HepG2 (cell line): Measurements from ENCODE around the gene MYH9. TPM values are rescaled to one million over a fixed set of nuclear protein-coding genes. Genes with fewer than 3 reads are reported as not detected.

Experiments used
- ATAC-seq: fragments of 200-7000 bp; cut with Tn5 transposase; 3 replicates; pipeline ENCODE4 v1.9.1; 2020; ENCODE audit warnings: mild to moderate bottlenecking, moderate library complexity
- BruUV-seq: library from RNA; stranded (reverse); fragments of 400-500 nt; replicated peaks from 2 replicates; lab custom pipeline; 2021; lab: Mats Ljungman, UMichigan
- CTCF ChIA-PET: fragments of 300-600 bp; formaldehyde crosslinking; extraction: SDS; loops from one replicate; lab custom pipeline; 2021; ENCODE audit warnings: low total read pairs, inconsistent platforms, low intra/inter-chr PET ratio; lab: Yijun Ruan, JAX
- POLR2A ChIA-PET: fragments of 350-600 bp; sonication (Branson Sonifier 250); formaldehyde crosslinking; loops from one replicate; lab custom pipeline; 2020; ENCODE audit warnings: antibody characterized with exemption, inconsistent platforms; lab: Yijun Ruan, JAX
- DNase-seq: peaks from one replicate; pipeline ENCODE4 v3.0.0-alpha.2; 2015; ENCODE audit warnings: low spot score
- FAIRE-seq: peaks from 3 replicates; lab custom pipeline; 2011; peaks lifted over from hg19 to GRCh38; lab: Jason Lieb, UNC
- H2AFZ ChIP-seq: one replicate; pipeline ENCODE4 v1.6.1; 2011; ENCODE audit warnings: low read length, inconsistent platforms
- H3K27ac ChIP-seq: fragments of 300-600 bp; 3 replicates; pipeline ENCODE4 v1.8.0; 2011; ENCODE audit warnings: mixed run types, mild to moderate bottlenecking, mixed read lengths, low read length, inconsistent platforms; ENCODE audit not compliant: insufficient read depth; ENCODE audit errors: extremely low read length
- H3K27me3 ChIP-seq, 2 experiments: fragments of 200-600 bp in 1 of 2; 2 replicates in 1 of 2; 3 replicates in 1 of 2; pipeline versions ENCODE4 v1.6.0 to v1.8.0; 2011; ENCODE audit warnings: low read length in 2 of 2, mild to moderate bottlenecking in 2 of 2, moderate library complexity in 2 of 2, inconsistent platforms in 1 of 2; ENCODE audit not compliant: insufficient read depth in 2 of 2, control insufficient read depth in 1 of 2
- H3K36me3 ChIP-seq, 2 experiments: fragments of 200-600 bp in 1 of 2; replicated peaks in 1 of 2; 2 replicates in 1 of 2; 3 replicates in 1 of 2; pipeline versions ENCODE4 v1.5.1 to v1.8.0; 2011; ENCODE audit warnings: low read length in 2 of 2, inconsistent platforms in 1 of 2; ENCODE audit not compliant: insufficient read depth in 2 of 2, control insufficient read depth in 1 of 2
- H3K4me1 ChIP-seq: 2 replicates; pipeline ENCODE4 v1.5.1; 2012; ENCODE audit warnings: low read length, inconsistent platforms; ENCODE audit not compliant: insufficient read depth
- H3K4me2 ChIP-seq: 2 replicates; pipeline ENCODE4 v1.6.0; 2011; ENCODE audit warnings: low read depth, low read length, inconsistent platforms
- H3K4me3 ChIP-seq, 3 experiments: fragments of 200-600 bp in 1 of 3; sonication (generic), shearing (Covaris generic) in 1 of 3; replicated peaks in 1 of 3; 2 replicates each; pipeline ENCODE4 v1.5.1; 2011 to 2016; ENCODE audit warnings: low read length in 3 of 3, inconsistent platforms in 2 of 3, low read depth in 2 of 3, mild to moderate bottlenecking in 2 of 3, control low read depth in 1 of 3, mixed read lengths in 1 of 3; ENCODE audit not compliant: insufficient read depth in 1 of 3
- H3K79me2 ChIP-seq: one replicate; pipeline ENCODE4 v1.6.1; 2011; ENCODE audit warnings: low read length, inconsistent platforms; ENCODE audit not compliant: insufficient read depth
- H3K9ac ChIP-seq: 2 replicates; pipeline ENCODE4 v1.6.0; 2011; ENCODE audit warnings: mild to moderate bottlenecking, low read depth, low read length, inconsistent platforms; ENCODE audit not compliant: insufficient read depth
- H3K9me3 ChIP-seq: 2 replicates; pipeline ENCODE4 v1.5.1; 2012; ENCODE audit warnings: mild to moderate bottlenecking, low read length
- H4K20me1 ChIP-seq: 2 replicates; pipeline ENCODE4 v1.6.0; 2011; ENCODE audit warnings: inconsistent platforms, mild to moderate bottlenecking, low read length, moderate library complexity; ENCODE audit not compliant: insufficient read depth
- CENPT ChIP-seq: sonication (generic); formaldehyde crosslinking; IDR thresholded peaks from 2 replicates; pipeline ENCODE4 v1.8.0; 2022; ENCODE audit warnings: low read depth, mild to moderate bottlenecking, moderate library complexity, missing genetic modification reagents
- KDM4B ChIP-seq: sonication (generic); formaldehyde crosslinking; IDR thresholded peaks from 2 replicates; pipeline ENCODE4 v1.4.0; 2020; ENCODE audit warnings: missing genetic modification reagents
- SETDB1 ChIP-seq: sonication (generic); formaldehyde crosslinking; IDR thresholded peaks from 2 replicates; pipeline ENCODE4 v1.5.1; 2020; ENCODE audit warnings: missing genetic modification reagents, mild to moderate bottlenecking, borderline replicate concordance
- ZNF138 ChIP-seq: sonication (generic); formaldehyde crosslinking; IDR thresholded peaks from 2 replicates; pipeline ENCODE4 v1.5.0; 2020; ENCODE audit warnings: mild to moderate bottlenecking, low read depth, missing genetic modification reagents
- ZNF496 ChIP-seq: sonication (generic); formaldehyde crosslinking; IDR thresholded peaks from 2 replicates; pipeline ENCODE4 v1.8.1; 2023; ENCODE audit warnings: mild to moderate bottlenecking, moderate library complexity, missing genetic modification reagents; ENCODE audit not compliant: insufficient replicate concordance
- ZNF788 ChIP-seq: sonication (generic); formaldehyde crosslinking; IDR thresholded peaks from 2 replicates; pipeline ENCODE4 v1.5.0; 2020; ENCODE audit warnings: mild to moderate bottlenecking, missing genetic modification reagents, borderline replicate concordance
- ZSCAN25 ChIP-seq: sonication (generic); formaldehyde crosslinking; IDR thresholded peaks from 2 replicates; pipeline ENCODE4 v1.8.0; 2022; ENCODE audit warnings: mild to moderate bottlenecking, missing genetic modification reagents
- WGBS: methylation state at CpG from one replicate; pipeline ENCODE4 v1.1.6; 2017; ENCODE audit warnings: low lambda C conversion rate; 5-methylcytosine and 5-hydroxymethylcytosine counted together
- in situ Hi-C: cut with HindIII; loops from 2 replicates; pipeline ENCODE4 v1.10.0; 2017; ENCODE audit warnings: low pct_unique_long_range_greater_than_20kb; ENCODE audit not compliant: extremely low pct_ligation_motif_present
- intact Hi-C: fragments of 100-400 bp; cut with micrococcal nuclease; formaldehyde crosslinking; loops from one replicate; pipeline ENCODE4 v1.10.0; 2022; ENCODE audit not compliant: unreplicated experiment
- polyA plus RNA-seq, 8 experiments: library from polyadenylated mRNA; depleted of rRNA in 3 of 8; stranded (reverse) in 7 of 8; unstranded in 1 of 8; fragments of >200 nt; fragmentation: Illumina TruSeq in 4 of 8; extraction: Trizol in 4 of 8; gene quantifications; 2 replicates each; pipeline versions ENCODE4 v1.2.1 to v1.2.3, GENCODE V29; 2011 to 2016; ENCODE audit warnings: low read depth in 4 of 8, missing spikeins in 1 of 8, mixed read lengths in 1 of 8; ENCODE audit not compliant: insufficient read depth in 1 of 8
- total RNA-seq, 5 experiments: library from RNA; depleted of rRNA; stranded (reverse); fragments of >200 nt; fragmentation: Illumina TruSeq; extraction: Trizol; gene quantifications; 2 replicates each; pipeline ENCODE4 v1.2.3, GENCODE V29; 2016; ENCODE audit warnings: low read depth in 1 of 5
- TF ChIP-seq, protein P1 (sequence below): sonication (generic); formaldehyde crosslinking; IDR thresholded peaks from 2 replicates; pipeline ENCODE4 v1.5.1; 2020; ENCODE audit warnings: mild to moderate bottlenecking, missing genetic modification reagents, moderate library complexity
- TF ChIP-seq, protein P2 (sequence below): sonication (generic); formaldehyde crosslinking; IDR thresholded peaks from 2 replicates; pipeline ENCODE4 v1.8.1; 2022; ENCODE audit warnings: low read depth, mild to moderate bottlenecking, missing genetic modification reagents
- TF ChIP-seq, protein P3 (sequence below): IDR thresholded peaks from 2 replicates; pipeline ENCODE4 v1.6.1; 2016; ENCODE audit warnings: control low read depth

Gene MYH9
- total and polyA plus RNA-seq, 2 of the 13 experiments (the other 11 are each of a cell fraction or from before 2014, with no cell fraction given) = 50.7 to 98.5 TPM

DNA sequence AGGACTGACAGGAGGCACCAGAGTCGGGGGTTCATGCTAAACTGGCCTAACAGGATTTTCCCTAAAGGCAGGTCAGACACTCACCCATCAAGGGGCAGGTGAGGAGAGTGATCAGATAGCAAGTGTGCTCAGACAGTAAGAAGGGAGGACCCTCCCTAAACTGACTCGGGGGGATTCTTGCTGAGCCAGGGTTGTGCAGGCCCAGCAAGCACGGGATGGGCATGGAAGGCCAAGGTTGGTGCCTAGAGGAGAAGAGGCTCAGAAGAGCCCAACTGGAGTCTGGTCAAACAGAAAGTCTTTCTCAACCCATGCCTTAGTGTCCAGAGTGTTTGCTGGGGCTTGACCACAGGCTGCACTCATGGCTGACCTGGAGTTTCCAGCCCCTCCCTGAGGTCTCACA lies 141.0 kb downstream of the MYH9 start:
- DNase-seq (no peak), FAIRE-seq (no peak), ATAC-seq (no peak)
- intact Hi-C loops (no loop called here), in situ Hi-C loops (no loop called here)
- Histone ChIP-seq H3K4me3 (no peak overlapping the region), H2AFZ (no peak overlapping the region), H3K36me3 (no peaks in the 10 kb centered on the region), H3K27me3 (no peaks in the 10 kb centered on the region), H3K27ac (no peak overlapping the region), H3K79me2 (no peaks in the 10 kb centered on the region), H4K20me1 (no peaks in the 10 kb centered on the region), H3K9ac (no peak overlapping the region), H3K4me2 (no peak overlapping the region), H3K4me1 (peaks cover 60% of the 10 kb centered on the region), H3K9me3 (no peaks in the 10 kb centered on the region)
- CTCF ChIA-PET = no interaction called here
- no TSS peak for BruUV-seq
- WGBS = 72% methylated on average over 3 of the region's 3 CpGs
- POLR2A ChIA-PET = no interaction called here
- TF ChIP-seq SETDB1 = no peak
- TF ChIP-seq, protein P1, sequence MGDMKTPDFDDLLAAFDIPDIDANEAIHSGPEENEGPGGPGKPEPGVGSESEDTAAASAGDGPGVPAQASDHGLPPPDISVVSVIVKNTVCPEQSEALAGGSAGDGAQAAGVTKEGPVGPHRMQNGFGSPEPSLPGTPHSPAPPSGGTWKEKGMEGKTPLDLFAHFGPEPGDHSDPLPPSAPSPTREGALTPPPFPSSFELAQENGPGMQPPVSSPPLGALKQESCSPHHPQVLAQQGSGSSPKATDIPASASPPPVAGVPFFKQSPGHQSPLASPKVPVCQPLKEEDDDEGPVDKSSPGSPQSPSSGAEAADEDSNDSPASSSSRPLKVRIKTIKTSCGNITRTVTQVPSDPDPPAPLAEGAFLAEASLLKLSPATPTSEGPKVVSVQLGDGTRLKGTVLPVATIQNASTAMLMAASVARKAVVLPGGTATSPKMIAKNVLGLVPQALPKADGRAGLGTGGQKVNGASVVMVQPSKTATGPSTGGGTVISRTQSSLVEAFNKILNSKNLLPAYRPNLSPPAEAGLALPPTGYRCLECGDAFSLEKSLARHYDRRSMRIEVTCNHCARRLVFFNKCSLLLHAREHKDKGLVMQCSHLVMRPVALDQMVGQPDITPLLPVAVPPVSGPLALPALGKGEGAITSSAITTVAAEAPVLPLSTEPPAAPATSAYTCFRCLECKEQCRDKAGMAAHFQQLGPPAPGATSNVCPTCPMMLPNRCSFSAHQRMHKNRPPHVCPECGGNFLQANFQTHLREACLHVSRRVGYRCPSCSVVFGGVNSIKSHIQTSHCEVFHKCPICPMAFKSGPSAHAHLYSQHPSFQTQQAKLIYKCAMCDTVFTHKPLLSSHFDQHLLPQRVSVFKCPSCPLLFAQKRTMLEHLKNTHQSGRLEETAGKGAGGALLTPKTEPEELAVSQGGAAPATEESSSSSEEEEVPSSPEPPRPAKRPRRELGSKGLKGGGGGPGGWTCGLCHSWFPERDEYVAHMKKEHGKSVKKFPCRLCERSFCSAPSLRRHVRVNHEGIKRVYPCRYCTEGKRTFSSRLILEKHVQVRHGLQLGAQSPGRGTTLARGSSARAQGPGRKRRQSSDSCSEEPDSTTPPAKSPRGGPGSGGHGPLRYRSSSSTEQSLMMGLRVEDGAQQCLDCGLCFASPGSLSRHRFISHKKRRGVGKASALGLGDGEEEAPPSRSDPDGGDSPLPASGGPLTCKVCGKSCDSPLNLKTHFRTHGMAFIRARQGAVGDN (CRISPR knock-in tag) = 0 out of 2 replicates have a peak, but pooled peaks have one; percentile 18

DNA sequence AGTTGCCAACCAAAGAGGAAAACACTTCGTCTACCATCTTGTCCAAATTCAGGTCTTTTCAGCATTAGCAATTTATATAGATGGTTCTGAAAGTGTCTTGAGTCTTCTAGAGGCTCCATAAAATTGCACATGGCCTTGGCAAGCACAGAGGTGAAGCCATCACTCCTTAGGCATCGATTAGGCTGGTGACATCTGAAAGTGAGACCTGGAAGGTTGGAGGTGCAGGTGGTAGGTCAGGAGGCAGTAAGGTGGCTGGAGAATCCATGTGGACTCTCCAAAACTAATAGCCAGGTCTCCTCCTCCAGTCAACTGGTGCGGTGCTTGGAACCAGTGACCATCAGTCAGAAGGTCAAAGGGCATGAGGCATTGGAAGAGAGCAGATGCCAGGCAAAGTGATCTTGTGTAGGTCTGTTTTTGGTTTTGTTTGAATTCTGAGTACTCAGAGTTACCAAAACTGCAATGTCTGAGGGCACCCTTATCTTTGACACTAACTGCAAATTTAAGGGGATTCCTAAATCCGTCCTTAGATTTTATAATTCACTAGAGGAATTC lies 141.9 kb downstream of the MYH9 start:
- Histone ChIP-seq H4K20me1 (no peaks in the 10 kb centered on the region), H3K9ac (no peak overlapping the region), H3K27me3 (no peaks in the 10 kb centered on the region), H3K27ac (no peak overlapping the region), H3K4me3 (no peak overlapping the region), H3K4me1 (peaks cover 52% of the 10 kb centered on the region), H3K79me2 (no peaks in the 10 kb centered on the region), H3K9me3 (no peaks in the 10 kb centered on the region), H2AFZ (no peak overlapping the region), H3K36me3 (no peaks in the 10 kb centered on the region), H3K4me2 (no peak overlapping the region)
- DNase-seq = no peak
- no TSS peak for BruUV-seq
- ATAC-seq = no peak
- WGBS = 62% methylated on average over 4 of the region's 4 CpGs
- ChIA-PET POLR2A (no interaction called here), CTCF (no interaction called here)
- FAIRE-seq = no peak
- in situ Hi-C loops = no loop called here
- intact Hi-C loops = no loop called here
- no peak for TF ChIP-seq ZSCAN25 (CRISPR knock-in tag)
- no peak for TF ChIP-seq ZNF788 (CRISPR knock-in tag)
- TF ChIP-seq CENPT (CRISPR knock-in tag) = no peak
- TF ChIP-seq, protein P2, sequence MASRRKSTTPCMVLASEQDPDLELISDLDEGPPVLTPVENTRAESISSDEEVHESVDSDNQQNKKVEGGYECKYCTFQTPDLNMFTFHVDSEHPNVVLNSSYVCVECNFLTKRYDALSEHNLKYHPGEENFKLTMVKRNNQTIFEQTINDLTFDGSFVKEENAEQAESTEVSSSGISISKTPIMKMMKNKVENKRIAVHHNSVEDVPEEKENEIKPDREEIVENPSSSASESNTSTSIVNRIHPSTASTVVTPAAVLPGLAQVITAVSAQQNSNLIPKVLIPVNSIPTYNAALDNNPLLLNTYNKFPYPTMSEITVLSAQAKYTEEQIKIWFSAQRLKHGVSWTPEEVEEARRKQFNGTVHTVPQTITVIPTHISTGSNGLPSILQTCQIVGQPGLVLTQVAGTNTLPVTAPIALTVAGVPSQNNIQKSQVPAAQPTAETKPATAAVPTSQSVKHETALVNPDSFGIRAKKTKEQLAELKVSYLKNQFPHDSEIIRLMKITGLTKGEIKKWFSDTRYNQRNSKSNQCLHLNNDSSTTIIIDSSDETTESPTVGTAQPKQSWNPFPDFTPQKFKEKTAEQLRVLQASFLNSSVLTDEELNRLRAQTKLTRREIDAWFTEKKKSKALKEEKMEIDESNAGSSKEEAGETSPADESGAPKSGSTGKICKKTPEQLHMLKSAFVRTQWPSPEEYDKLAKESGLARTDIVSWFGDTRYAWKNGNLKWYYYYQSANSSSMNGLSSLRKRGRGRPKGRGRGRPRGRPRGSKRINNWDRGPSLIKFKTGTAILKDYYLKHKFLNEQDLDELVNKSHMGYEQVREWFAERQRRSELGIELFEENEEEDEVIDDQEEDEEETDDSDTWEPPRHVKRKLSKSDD (CRISPR knock-in tag) = no peak
- TF ChIP-seq, protein P3, sequence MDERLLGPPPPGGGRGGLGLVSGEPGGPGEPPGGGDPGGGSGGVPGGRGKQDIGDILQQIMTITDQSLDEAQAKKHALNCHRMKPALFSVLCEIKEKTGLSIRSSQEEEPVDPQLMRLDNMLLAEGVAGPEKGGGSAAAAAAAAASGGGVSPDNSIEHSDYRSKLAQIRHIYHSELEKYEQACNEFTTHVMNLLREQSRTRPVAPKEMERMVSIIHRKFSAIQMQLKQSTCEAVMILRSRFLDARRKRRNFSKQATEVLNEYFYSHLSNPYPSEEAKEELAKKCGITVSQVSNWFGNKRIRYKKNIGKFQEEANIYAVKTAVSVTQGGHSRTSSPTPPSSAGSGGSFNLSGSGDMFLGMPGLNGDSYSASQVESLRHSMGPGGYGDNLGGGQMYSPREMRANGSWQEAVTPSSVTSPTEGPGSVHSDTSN (CRISPR knock-in tag) = no peak
- no peak for TF ChIP-seq ZNF496 (CRISPR knock-in tag)
- no peak for TF ChIP-seq ZNF138 (CRISPR knock-in tag)
- TF ChIP-seq KDM4B (CRISPR knock-in tag) = no peak
